ENCODE results near the gene WDR59.

Gene WDR59

DNA sequence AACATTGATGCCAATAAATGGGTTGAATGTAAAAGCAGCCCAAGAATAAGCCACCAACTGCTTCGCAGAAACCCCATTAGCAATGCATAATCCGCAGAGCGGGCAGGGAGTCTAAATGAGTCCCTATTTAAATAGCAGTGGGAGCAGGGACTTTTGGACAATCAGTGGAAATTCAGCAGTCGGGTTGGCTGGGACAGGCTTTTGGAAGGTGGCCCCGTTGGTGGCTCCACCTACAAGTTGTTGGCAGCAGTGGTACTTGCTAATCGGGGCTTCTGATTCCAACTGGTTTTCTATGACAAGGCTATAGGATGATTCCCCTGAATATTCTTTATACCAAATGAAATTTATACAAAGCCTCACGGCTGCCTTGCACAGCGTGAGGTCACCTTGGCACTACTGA, 86.3 kb downstream of the WDR59 start:
- DNase-seq (ENCODE audit: extremely low read depth, low read depth) = no peak
- TF ChIP-seq, protein P1, sequence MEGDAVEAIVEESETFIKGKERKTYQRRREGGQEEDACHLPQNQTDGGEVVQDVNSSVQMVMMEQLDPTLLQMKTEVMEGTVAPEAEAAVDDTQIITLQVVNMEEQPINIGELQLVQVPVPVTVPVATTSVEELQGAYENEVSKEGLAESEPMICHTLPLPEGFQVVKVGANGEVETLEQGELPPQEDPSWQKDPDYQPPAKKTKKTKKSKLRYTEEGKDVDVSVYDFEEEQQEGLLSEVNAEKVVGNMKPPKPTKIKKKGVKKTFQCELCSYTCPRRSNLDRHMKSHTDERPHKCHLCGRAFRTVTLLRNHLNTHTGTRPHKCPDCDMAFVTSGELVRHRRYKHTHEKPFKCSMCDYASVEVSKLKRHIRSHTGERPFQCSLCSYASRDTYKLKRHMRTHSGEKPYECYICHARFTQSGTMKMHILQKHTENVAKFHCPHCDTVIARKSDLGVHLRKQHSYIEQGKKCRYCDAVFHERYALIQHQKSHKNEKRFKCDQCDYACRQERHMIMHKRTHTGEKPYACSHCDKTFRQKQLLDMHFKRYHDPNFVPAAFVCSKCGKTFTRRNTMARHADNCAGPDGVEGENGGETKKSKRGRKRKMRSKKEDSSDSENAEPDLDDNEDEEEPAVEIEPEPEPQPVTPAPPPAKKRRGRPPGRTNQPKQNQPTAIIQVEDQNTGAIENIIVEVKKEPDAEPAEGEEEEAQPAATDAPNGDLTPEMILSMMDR (IDR thresholded peaks at IDR 0.05; ENCODE audit: low read depth, low read length) = no peak

DNA sequence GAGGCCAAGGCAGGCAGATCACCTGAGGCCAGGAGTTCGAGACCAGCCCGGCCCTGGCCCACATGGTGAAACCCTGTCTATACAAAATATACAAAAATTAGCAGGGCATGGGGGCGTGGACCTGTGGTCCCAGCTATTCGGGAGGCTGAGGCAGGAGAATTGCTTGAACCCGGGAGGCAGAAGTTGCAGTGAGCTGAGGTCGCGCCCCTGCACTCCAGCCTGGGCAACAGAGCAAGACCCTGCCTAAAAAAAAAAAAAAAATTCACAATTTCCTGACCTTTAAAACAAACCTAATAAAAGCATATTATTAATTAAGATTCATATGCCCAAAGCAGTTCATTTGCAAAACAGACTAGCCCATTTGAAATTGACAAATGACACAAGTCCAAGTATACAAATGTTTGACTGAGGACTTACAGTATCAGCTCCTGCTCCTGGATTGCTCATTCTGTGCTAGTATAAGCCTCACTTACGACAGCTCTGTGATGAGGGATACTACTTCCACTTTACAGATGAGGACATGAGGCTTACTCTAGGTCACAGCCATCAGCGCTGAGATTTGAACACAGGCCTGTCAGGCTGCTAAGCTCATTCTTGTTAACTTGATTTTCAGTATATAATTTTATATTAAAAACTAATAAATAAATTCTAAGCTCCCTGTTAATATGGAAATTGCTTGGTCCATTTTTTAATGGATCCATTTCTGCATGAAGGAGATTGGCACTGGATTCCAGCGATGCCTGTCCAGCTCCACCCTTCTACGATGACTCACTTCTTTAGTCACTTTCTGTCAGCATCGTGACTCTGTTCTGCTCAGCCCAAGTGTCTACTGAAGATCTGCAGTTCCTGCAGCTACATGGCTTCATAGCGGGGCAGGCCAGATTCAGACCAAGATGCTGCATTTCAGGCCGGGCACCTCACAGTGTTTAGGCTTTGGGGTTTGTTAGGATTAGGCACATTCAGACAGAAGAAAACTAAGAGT, 88.2 kb downstream of the WDR59 start:
- TF ChIP-seq, protein P1 (IDR thresholded peaks at IDR 0.05; ENCODE audit: low read depth, low read length) = no peak
- DNase-seq (ENCODE audit: extremely low read depth, low read depth) = no peak

DNA sequence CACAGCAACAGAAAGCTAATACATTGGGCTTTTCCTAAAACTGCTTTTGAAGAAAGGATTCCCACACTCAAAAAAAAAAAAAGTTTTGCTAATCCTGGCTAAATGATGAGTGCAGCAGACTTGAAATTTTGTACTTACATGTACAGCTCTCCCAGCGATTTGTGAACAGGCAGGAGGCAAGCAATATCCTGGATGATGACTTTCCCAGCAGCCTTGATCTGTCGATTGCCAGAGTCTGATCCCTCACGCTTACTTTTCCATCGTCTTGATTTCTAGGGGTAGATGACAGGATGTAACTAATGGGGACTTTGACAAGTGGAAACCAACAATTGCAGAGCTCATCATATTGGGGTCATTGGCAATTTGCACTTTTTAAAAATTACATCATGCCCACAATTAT, 91.4 kb downstream of the WDR59 start:
- no peak for DNase-seq (ENCODE audit: extremely low read depth, low read depth)
- TF ChIP-seq, protein P1 (IDR thresholded peaks at IDR 0.05; ENCODE audit: low read depth, low read length) = no peak

DNA sequence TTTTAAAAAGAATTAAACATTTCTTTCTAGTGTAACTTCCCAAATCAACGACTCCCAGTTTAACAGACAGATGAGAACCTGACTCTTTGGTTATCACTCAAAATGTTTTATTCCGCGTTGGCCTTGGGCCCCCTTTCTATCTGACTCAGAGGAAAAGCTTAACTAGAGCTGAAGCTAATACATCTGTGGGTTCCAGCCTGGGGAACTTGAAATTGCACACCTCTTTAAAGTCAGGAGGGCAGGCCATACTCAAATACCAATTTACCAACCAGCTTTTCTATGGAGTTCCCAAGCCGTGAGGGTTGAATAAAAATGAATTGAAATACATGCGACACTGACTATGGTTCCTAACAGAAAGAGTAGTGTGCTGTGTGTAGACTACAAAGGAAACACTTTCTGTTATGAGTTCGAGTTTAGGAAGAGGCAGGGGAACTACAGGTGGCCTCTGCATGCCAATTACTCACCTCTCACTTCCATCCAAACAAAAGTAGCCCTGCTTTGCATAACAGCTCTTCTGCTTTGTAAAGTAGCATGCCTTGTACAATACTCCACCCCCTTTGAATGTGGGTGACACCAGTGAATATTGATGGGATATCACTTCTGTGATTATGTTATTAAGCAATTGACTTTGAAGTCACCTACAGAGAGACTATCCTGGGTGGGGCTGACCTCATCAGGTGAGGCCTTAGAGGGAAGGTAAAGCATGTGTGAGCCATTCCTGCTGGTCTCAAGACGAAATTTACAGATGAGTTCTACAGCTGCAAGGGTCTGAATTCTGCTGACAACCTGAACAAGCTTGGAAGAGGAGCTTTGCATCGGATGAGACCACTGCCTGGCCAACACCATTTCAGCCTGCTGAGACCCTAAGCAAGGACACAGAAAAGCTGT, 92.1 kb downstream of the WDR59 start:
- TF ChIP-seq, protein P1 (IDR thresholded peaks at IDR 0.05; ENCODE audit: low read depth, low read length) = no peak
- no peak for DNase-seq (ENCODE audit: extremely low read depth, low read depth)

DNA sequence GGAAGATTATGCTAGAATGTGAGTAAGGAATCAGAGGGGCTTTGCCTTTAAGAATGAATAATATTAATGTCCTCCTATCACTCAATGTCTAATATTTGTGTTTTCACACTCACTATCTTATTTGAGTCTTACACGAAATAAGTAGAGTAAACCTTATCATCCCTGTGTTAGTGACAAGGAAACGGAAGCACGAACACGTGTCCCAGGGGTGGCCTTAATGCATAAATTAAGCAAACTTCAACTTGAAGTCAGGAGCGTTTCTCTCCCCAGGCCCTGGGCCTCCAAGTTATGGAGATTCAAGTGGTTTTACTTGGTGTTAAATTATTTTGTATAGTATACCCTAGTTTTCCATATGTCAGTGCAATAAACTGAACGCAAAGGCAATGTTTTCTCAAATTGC, 96.0 kb downstream of the WDR59 start:
- no peak for DNase-seq (ENCODE audit: extremely low read depth, low read depth)
- TF ChIP-seq, protein P1 (IDR thresholded peaks at IDR 0.05; ENCODE audit: low read depth, low read length) = no peak

DNA sequence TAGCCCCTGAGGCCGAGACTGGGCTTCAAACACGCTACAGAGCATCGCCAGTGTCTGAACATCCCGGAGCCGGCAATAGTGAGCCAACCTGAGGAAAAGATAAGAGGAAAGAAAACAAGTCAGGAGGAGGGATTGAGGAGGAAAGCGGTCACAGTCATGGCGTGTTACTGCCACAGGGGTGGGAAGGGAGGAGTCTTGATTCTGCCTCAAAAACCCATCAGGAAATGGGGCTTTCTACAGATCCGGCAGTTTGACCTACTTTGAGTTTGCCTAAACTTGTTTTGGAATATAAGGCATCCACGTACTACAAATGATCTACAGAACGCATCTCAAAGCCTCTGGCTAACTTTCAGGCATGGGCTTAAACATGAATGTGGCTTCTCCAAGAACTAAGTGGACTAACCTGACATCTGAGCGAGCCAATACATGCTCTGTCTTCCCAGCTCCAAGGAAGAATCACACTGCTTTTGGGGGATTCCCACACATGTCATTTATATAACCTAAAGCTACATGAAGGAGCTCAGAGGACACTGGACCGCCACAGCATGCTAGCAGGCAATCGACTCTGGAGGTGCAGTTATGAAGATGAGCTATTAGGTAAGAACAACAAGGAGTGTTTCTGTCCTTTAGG, 96.6 kb downstream of the WDR59 start:
- TF ChIP-seq, protein P1 (IDR thresholded peaks at IDR 0.05; ENCODE audit: low read depth, low read length) = no peak

More for the DNA sequence above, 96.6 kb downstream of the WDR59 start:
- DNase-seq (ENCODE audit: extremely low read depth, low read depth) = no peak

All from AG09319 (cell line).